Hematopoietic multipotent progenitor cell treated with erythropoietin and hydrocortisone succinate and interleukin-3 and kit ligand, for 15 days (in vitro differentiated cells): ENCODE measurements around the gene RABL6.
"Not testable (repeated sequence)": the region's sequence is repeated elsewhere in the genome, so short reads cannot be mapped to it uniquely, and the experiment has no call there.

ENCODE experiments used
- DNase-seq: peaks from one replicate; pipeline ENCODE4 v3.0.0-alpha.2; 2015; ENCODE audit warnings: low spot score

The RABL6 gene

GRCh38 chr9:136835932-136836904 is 28.5 kb downstream of the RABL6 start:
- no peak for DNase-seq

- DNase-seq: no peak
These were observed 29.6 kb downstream of the RABL6 start for GRCh38 chr9:136837146-136837855.

- not testable (repeated sequence) for DNase-seq
These were observed 30.1 kb downstream of the RABL6 start for GRCh38 chr9:136837856-136838277.

GRCh38 chr9:136838314-136839228 is 30.8 kb downstream of the RABL6 start:
- no peak for DNase-seq

GRCh38 chr9:136839229-136840139 is 31.7 kb downstream of the RABL6 start:
- no peak for DNase-seq

- DNase-seq: no peak
These were observed 32.6 kb downstream of the RABL6 start for GRCh38 chr9:136840140-136840876.

GRCh38 chr9:136840877-136841645 is 33.3 kb downstream of the RABL6 start:
- DNase-seq: no peak

- DNase-seq: not testable (repeated sequence)
These were observed 34.1 kb downstream of the RABL6 start for GRCh38 chr9:136841646-136842379.

GRCh38 chr9:136842380-136842948 is 34.7 kb downstream of the RABL6 start, which contains the start of gene AJM1:
AJM1 (plus strand) TSS chr9:136842478; CDS start chr9:136844415, 1,937 bp downstream.
- peak; percentile 73 for DNase-seq

- not testable (repeated sequence) for DNase-seq
These were observed 35.5 kb downstream of the RABL6 start for GRCh38 chr9:136843159-136843800.

- peak; percentile 44 for DNase-seq
These were observed 36.3 kb downstream of the RABL6 start for GRCh38 chr9:136843801-136844740.

- no peak for DNase-seq
These were observed 37.2 kb downstream of the RABL6 start for GRCh38 chr9:136844761-136845464.

- DNase-seq: no peak
These were observed 37.9 kb downstream of the RABL6 start for GRCh38 chr9:136845465-136846260.

GRCh38 chr9:136846376-136847087 is 38.8 kb downstream of the RABL6 start:
- no peak for DNase-seq
